H1 (cell line): ENCODE data around the gene OR5AC2. TPM values are rescaled to one million over a fixed set of nuclear protein-coding genes. Genes with fewer than 3 reads are reported as not detected.

Source experiments
- CTCF ChIA-PET: fragments of 300-600 bp; sonication (Branson Sonifier 250); formaldehyde crosslinking; loops from one replicate; lab custom pipeline; 2021; ENCODE audit not compliant: partially characterized antibody; lab: Charles Lee
- POLR2A ChIA-PET: fragments of 300-600 bp; sonication (Branson Sonifier 250); formaldehyde crosslinking; loops from one replicate; lab custom pipeline; 2021; ENCODE audit warnings: inconsistent platforms; ENCODE audit not compliant: partially characterized antibody; lab: Charles Lee
- DNase-seq, 2 experiments: peaks; one replicate each; pipeline versions ENCODE4 v3.0.0 to v3.0.0-alpha.2; 2010 to 2022; ENCODE audit warnings: low spot score in 2 of 2, low read depth in 1 of 2, mixed read lengths in 1 of 2
- FAIRE-seq: peaks from 2 replicates; lab custom pipeline; 2011; peaks lifted over from hg19 to GRCh38; lab: Jason Lieb, UNC
- H2AFZ ChIP-seq: 2 replicates; pipeline ENCODE4 v1.8.1; 2012; ENCODE audit warnings: low read length, inconsistent platforms
- H2AK5ac ChIP-seq: 2 replicates; pipeline ENCODE4 v1.6.1; 2013; ENCODE audit warnings: low read depth, low read length
- H2BK120ac ChIP-seq: replicated peaks from 2 replicates; pipeline ENCODE3; 2013; ENCODE audit warnings: low read depth, low read length, inconsistent platforms
- H2BK12ac ChIP-seq: 2 replicates; pipeline ENCODE4 v1.6.1; 2013; ENCODE audit warnings: low read depth, low read length
- H2BK15ac ChIP-seq: 2 replicates; pipeline ENCODE4 v1.6.1; 2013; ENCODE audit warnings: low read length
- H2BK20ac ChIP-seq: 2 replicates; pipeline ENCODE4 v1.6.1; 2013; ENCODE audit warnings: low read length
- H2BK5ac ChIP-seq: 2 replicates; pipeline ENCODE4 v1.6.1; 2013; ENCODE audit warnings: low read depth, low read length
- H3K14ac ChIP-seq: 2 replicates; pipeline ENCODE4 v1.6.1; 2013; ENCODE audit warnings: inconsistent platforms; ENCODE audit not compliant: insufficient read length
- H3K18ac ChIP-seq: 2 replicates; pipeline ENCODE4 v1.6.1; 2013; ENCODE audit warnings: low read length; ENCODE audit errors: extremely low read depth
- H3K23ac ChIP-seq: 2 replicates; pipeline ENCODE4 v1.6.1; 2013; ENCODE audit warnings: inconsistent platforms; ENCODE audit not compliant: insufficient read length
- H3K23me2 ChIP-seq: 2 replicates; pipeline ENCODE4 v1.6.1; 2013; ENCODE audit warnings: low read depth, low read length
- H3K27ac ChIP-seq: 2 replicates; pipeline ENCODE4 v1.6.1; 2011; ENCODE audit warnings: low read depth, low read length, inconsistent platforms
- H3K27me3 ChIP-seq, 4 experiments: replicated peaks in 1 of 4; 1 replicate in 1 of 4; 2 replicates in 3 of 4; pipeline versions ENCODE4 v1.6.1 to v1.8.1; 2011 to 2013; ENCODE audit warnings: low read length in 3 of 4, mild to moderate bottlenecking in 3 of 4, inconsistent platforms in 2 of 4, mixed read lengths in 2 of 4, moderate library complexity in 1 of 4; ENCODE audit not compliant: control insufficient read depth in 3 of 4, insufficient read depth in 3 of 4; ENCODE audit errors: extremely low read depth in 1 of 4
- H3K36me3 ChIP-seq, 4 experiments: 2 replicates each; pipeline versions ENCODE4 v1.6.1 to v1.8.1; 2011 to 2013; ENCODE audit warnings: mild to moderate bottlenecking in 4 of 4, low read length in 3 of 4, moderate library complexity in 2 of 4, control low read depth in 1 of 4, inconsistent platforms in 1 of 4; ENCODE audit not compliant: insufficient read depth in 4 of 4, control insufficient read depth in 2 of 4
- H3K4ac ChIP-seq: replicated peaks from 2 replicates; pipeline ENCODE3; 2013; ENCODE audit warnings: low read length, low read depth, mixed read lengths, inconsistent platforms; ENCODE audit not compliant: insufficient read length
- H3K4me1 ChIP-seq, 4 experiments: replicated peaks in 1 of 4; 1 replicate in 1 of 4; 2 replicates in 3 of 4; pipeline versions ENCODE4 v1.6.1 to v1.8.1; 2011 to 2013; ENCODE audit warnings: low read length in 3 of 4, inconsistent platforms in 2 of 4, mixed read lengths in 1 of 4; ENCODE audit not compliant: insufficient read depth in 4 of 4, control insufficient read depth in 3 of 4
- H3K4me2 ChIP-seq, 2 experiments: 2 replicates each; pipeline versions ENCODE4 v1.6.1 to v1.8.1; 2011 to 2013; ENCODE audit warnings: low read depth in 2 of 2, low read length in 2 of 2, control low read depth in 1 of 2, inconsistent platforms in 1 of 2, mild to moderate bottlenecking in 1 of 2; ENCODE audit not compliant: insufficient read depth in 1 of 2
- H3K4me3 ChIP-seq, 4 experiments: fragments of 200-600, 300-600 bp in 1 of 4; sonication (generic), shearing (Covaris generic), sonication (Bioruptor Twin) in 1 of 4; 2 replicates each; pipeline versions ENCODE4 v1.5.1 to v1.8.1; 2011 to 2016; ENCODE audit warnings: low read length in 4 of 4, low read depth in 3 of 4, control low read depth in 2 of 4, inconsistent platforms in 2 of 4, mild to moderate bottlenecking in 2 of 4, mixed read lengths in 1 of 4, moderate library complexity in 1 of 4; ENCODE audit not compliant: insufficient read depth in 2 of 4; ENCODE audit errors: extremely low read depth in 1 of 4
- H3K56ac ChIP-seq: replicated peaks from 2 replicates; pipeline ENCODE3; 2013; ENCODE audit warnings: low read depth, mild to moderate bottlenecking, mixed read lengths, low read length, inconsistent platforms; ENCODE audit not compliant: insufficient read length
- H3K79me1 ChIP-seq: 2 replicates; pipeline ENCODE4 v1.6.1; 2013; ENCODE audit warnings: low read depth, low read length, control low read depth
- H3K79me2 ChIP-seq, 2 experiments: 2 replicates each; pipeline versions ENCODE4 v1.6.1 to v1.8.1; 2012 to 2013; ENCODE audit warnings: low read length in 2 of 2, mild to moderate bottlenecking in 2 of 2, inconsistent platforms in 1 of 2; ENCODE audit not compliant: insufficient read depth in 2 of 2, control insufficient read depth in 1 of 2
- H3K9ac ChIP-seq, 4 experiments: replicated peaks in 1 of 4; 1 replicate in 1 of 4; 2 replicates in 3 of 4; pipeline versions ENCODE4 v1.6.1 to v1.8.1; 2011 to 2013; ENCODE audit warnings: low read depth in 3 of 4, low read length in 3 of 4, control low read depth in 2 of 4, mild to moderate bottlenecking in 2 of 4, moderate library complexity in 2 of 4, inconsistent platforms in 1 of 4; ENCODE audit errors: extremely low read depth in 1 of 4
- H3K9me3 ChIP-seq, 2 experiments: 2 replicates each; pipeline versions ENCODE4 v1.6.1 to v1.8.1; 2012 to 2013; ENCODE audit warnings: mild to moderate bottlenecking in 2 of 2, moderate library complexity in 2 of 2, control low read depth in 1 of 2, inconsistent platforms in 1 of 2, low read depth in 1 of 2, low read length in 1 of 2, mixed read lengths in 1 of 2; ENCODE audit not compliant: insufficient read depth in 2 of 2
- H4K20me1 ChIP-seq, 2 experiments: replicated peaks in 1 of 2; 2 replicates each; pipeline versions ENCODE3 to v1.8.1; 2011 to 2013; ENCODE audit warnings: inconsistent platforms in 2 of 2, low read length in 2 of 2, mild to moderate bottlenecking in 1 of 2; ENCODE audit not compliant: insufficient read depth in 2 of 2, control insufficient read depth in 1 of 2
- H4K5ac ChIP-seq: 2 replicates; pipeline ENCODE4 v1.6.1; 2013; ENCODE audit warnings: low read length, low read depth, mixed read lengths, inconsistent platforms; ENCODE audit not compliant: insufficient read length
- H4K8ac ChIP-seq: 2 replicates; pipeline ENCODE4 v1.8.0; 2013; ENCODE audit warnings: mild to moderate bottlenecking, moderate library complexity, low read length, inconsistent platforms; ENCODE audit not compliant: insufficient read depth; ENCODE audit errors: extremely low read depth
- H4K91ac ChIP-seq: replicated peaks from 2 replicates; pipeline ENCODE3; 2013; ENCODE audit warnings: low read length, mixed read lengths, inconsistent platforms; ENCODE audit not compliant: insufficient read length
- BACH1 ChIP-seq: IDR thresholded peaks from 2 replicates; pipeline ENCODE4 v1.6.1; 2012; ENCODE audit warnings: low read length, improper control_type of control experiment
- CEBPB ChIP-seq: IDR thresholded peaks from 2 replicates; pipeline ENCODE4 v1.6.1; 2012; ENCODE audit warnings: low read depth, low read length
- CTCF ChIP-seq, 3 experiments: IDR thresholded peaks; 1 replicate in 2 of 3; 2 replicates in 1 of 3; pipeline versions ENCODE4 v1.5.1 to v1.6.1; 2011; ENCODE audit warnings: low read length in 3 of 3, mild to moderate bottlenecking in 3 of 3, inconsistent platforms in 2 of 3, low read depth in 1 of 3, moderate library complexity in 1 of 3; ENCODE audit not compliant: insufficient read depth in 1 of 3; ENCODE audit errors: control extremely low read depth in 1 of 3
- KDM1A ChIP-seq: fragments of 200-600, 300-600 bp; sonication (generic); IDR thresholded peaks from 2 replicates; pipeline ENCODE4 v1.7.1; 2016; ENCODE audit warnings: mild to moderate bottlenecking, low read length, borderline replicate concordance
- NRF1 ChIP-seq: IDR thresholded peaks from 2 replicates; pipeline ENCODE4 v1.6.1; 2011; ENCODE audit warnings: mild to moderate bottlenecking, low read depth, low read length, improper control_type of control experiment
- POLR2AphosphoS5 ChIP-seq: IDR thresholded peaks from 2 replicates; pipeline ENCODE4 v1.6.1; 2011; ENCODE audit warnings: low read depth, low read length
- POU5F1 ChIP-seq: IDR thresholded peaks from 2 replicates; pipeline ENCODE4 v1.6.1; 2011; ENCODE audit warnings: low read depth, mild to moderate bottlenecking, low read length, moderate library complexity
- RAD21 ChIP-seq, 2 experiments: IDR thresholded peaks in 1 of 2; conservative IDR thresholded peaks in 1 of 2; 2 replicates each; pipeline ENCODE4 v1.6.1; 2011; ENCODE audit warnings: low read depth in 2 of 2, low read length in 2 of 2, improper control_type of control experiment in 1 of 2, inconsistent platforms in 1 of 2, mild to moderate bottlenecking in 1 of 2, moderate library complexity in 1 of 2
- SAP30 ChIP-seq: fragments of 300-600 bp; sonication (generic); IDR thresholded peaks from 2 replicates; pipeline ENCODE4 v1.7.1; 2012; ENCODE audit warnings: low read length, moderate library complexity, mild to moderate bottlenecking, inconsistent platforms; ENCODE audit not compliant: insufficient read depth, insufficient replicate concordance
- SIRT6 ChIP-seq: IDR thresholded peaks from one replicate; pipeline ENCODE4 v1.7.1; 2012; ENCODE audit warnings: low read length, inconsistent platforms
- WGBS, 2 experiments: shearing (Covaris generic) in 1 of 2; methylation state at CpG; one replicate each; pipeline versions ENCODE4 v1.1.6 to v1.1.7; 2013 to 2015; ENCODE audit warnings: low lambda C conversion rate in 2 of 2, mixed read lengths in 2 of 2, inconsistent platforms in 1 of 2, low coverage in 1 of 2, missing lambda C conversion rate in 1 of 2; ENCODE audit not compliant: insufficient replicate concordance in 2 of 2, insufficient coverage in 1 of 2, insufficient read length in 1 of 2; ENCODE audit errors: extremely low coverage in 1 of 2, missing lambda C conversion rate in 1 of 2; 5-methylcytosine and 5-hydroxymethylcytosine counted together
- long read RNA-seq, 2 experiments: library from RNA in 1 of 2; library from capped mRNA in 1 of 2; stranded (forward); transcript quantifications; one replicate each; pipeline ENCODE4 v2.0.0, GENCODE V29; 2021; ENCODE audit warnings: inconsistent platforms in 1 of 2
- polyA minus RNA-seq, 3 experiments: library from RNA; depleted of rRNA, polyadenylated mRNA; stranded (reverse); fragments of >200 nt; gene quantifications; 1 replicate in 2 of 3; 2 replicates in 1 of 3; pipeline ENCODE4 v1.2.3, GENCODE V29; 2011
- polyA plus RNA-seq, 7 experiments: library from polyadenylated mRNA; depleted of rRNA in 3 of 7; stranded (reverse) in 5 of 7; unstranded in 2 of 7; fragments of >200 nt in 5 of 7; fragments of 200-250 nt in 2 of 7; gene quantifications; 1 replicate in 5 of 7; 2 replicates in 1 of 7; 4 replicates in 1 of 7; pipeline versions ENCODE4 v1.2.1 to v1.2.3, GENCODE V29; 2011 to 2013; ENCODE audit warnings: missing spikeins in 2 of 7, mixed read lengths in 2 of 7
- total RNA-seq: library from RNA; stranded (reverse); fragmentation: NEBNext Ultra II Directional; extraction: Animal tissue kit (Norgen Biotek cat#: 25700); gene quantifications from 2 replicates; pipeline ENCODE4 v1.2.1, GENCODE V29; 2021

The OR5AC2 gene
- total RNA-seq (not detected in 2 replicates), polyA plus RNA-seq (2011; rRNA removed) (not detected in 2 replicates), polyA minus RNA-seq (2011; rRNA and poly(A)+ RNA removed) (not detected in 2 replicates)
- polyA plus RNA-seq (2011; cell fraction: cytosol; rRNA removed), result not detected
- not detected for polyA plus RNA-seq (2011; cell fraction: nucleus; rRNA removed)
- polyA plus RNA-seq (2012, experiment 1 of 2), result not detected in 4 replicates
- polyA plus RNA-seq (2012, experiment 2 of 2), result not detected
- polyA plus RNA-seq (2013, experiment 1 of 2), result not detected
- polyA plus RNA-seq (2013, experiment 2 of 2), result not detected
- polyA minus RNA-seq (2011; cell fraction: cytosol; rRNA and poly(A)+ RNA removed), result not detected
- polyA minus RNA-seq (2011; cell fraction: nucleus; rRNA and poly(A)+ RNA removed), result not detected
- long read RNA-seq, experiment 1, result 0 reads
- long read RNA-seq, experiment 2, result 0 reads

- H3K4me3 ChIP-seq, result no peak within 1 kb of the TSS
- POLR2A ChIA-PET, result no interaction called here
- H2BK120ac ChIP-seq, result no peak within 1 kb of the TSS
- no peak within 1 kb of the TSS for H3K4me2 ChIP-seq
- no peak within 1 kb of the TSS for H3K56ac ChIP-seq
- no peaks in the 10 kb centered on the region for H4K20me1 ChIP-seq
- FAIRE-seq, result no peak
- H3K79me2 ChIP-seq, result no peaks in the 10 kb centered on the region
- CTCF ChIA-PET, result interaction anchor here (0.7 to 1.2 kb wide), 2 partner anchors 281 to 435 kb away, joined by 3 read pairs; no protein-coding TSS in a partner anchor
- no peak within 1 kb of the TSS for H2AK5ac ChIP-seq
- DNase-seq, result no peak
- H3K79me1 ChIP-seq, result no peaks in the 10 kb centered on the region
- 90% methylated on average over 4 of the region's 4 CpGs; no CpG with 5 or more reads in 1 of the 2 experiments for WGBS, 2 experiments
- no peaks in the 10 kb centered on the region for H3K4me1 ChIP-seq
- no peak within 1 kb of the TSS for H2BK12ac ChIP-seq
- H4K91ac ChIP-seq, result no peak within 1 kb of the TSS
- H3K18ac ChIP-seq, result no peak within 1 kb of the TSS
- no peaks in the 10 kb centered on the region for H3K9me3 ChIP-seq
- no peak within 1 kb of the TSS for H2BK20ac ChIP-seq
- no peaks in the 10 kb centered on the region for H3K36me3 ChIP-seq
- no peaks in the 10 kb centered on the region for H3K23me2 ChIP-seq
- no peak within 1 kb of the TSS for H4K8ac ChIP-seq
- no peak within 1 kb of the TSS for H2BK15ac ChIP-seq
- no peak within 1 kb of the TSS for H3K14ac ChIP-seq
- no peak within 1 kb of the TSS for H2BK5ac ChIP-seq
- no peak within 1 kb of the TSS for H3K27ac ChIP-seq
- H3K27me3 ChIP-seq, result no peaks in the 10 kb centered on the region
- H3K23ac ChIP-seq, result no peak within 1 kb of the TSS
- no peak within 1 kb of the TSS for H3K4ac ChIP-seq
- H3K9ac ChIP-seq, result no peak within 1 kb of the TSS
- no peak within 1 kb of the TSS for H2AFZ ChIP-seq
- H4K5ac ChIP-seq, result no peak within 1 kb of the TSS
- TF ChIP-seq CEBPB, result no peak
- no peak for TF ChIP-seq KDM1A
- no peak for TF ChIP-seq CTCF (IDR thresholded peaks at IDR 0.05; ENCODE audit: control extremely low read depth in 1 of 3, insufficient read depth in 1 of 3, low read depth in 1 of 3, low read length in 3 of 3)
- TF ChIP-seq SIRT6, result no peak
- no peak for TF ChIP-seq RAD21 (IDR thresholded peaks at IDR 0.05 in 1 of 2, conservative IDR thresholded peaks at IDR 0.05 in 1 of 2; ENCODE audit: low read depth in 2 of 2, low read length in 2 of 2)
- no peak for TF ChIP-seq NRF1
- no peak for TF ChIP-seq SAP30
- no peak for TF ChIP-seq BACH1
- TF ChIP-seq POU5F1, result no peak
- TF ChIP-seq POLR2AphosphoS5, result no peak
Observed at GRCh38 chr3:98086873-98087272, at the start of gene OR5AC2. OR5AC2 (plus strand) TSS chr3:98087173; CDS start chr3:98087173, 0 bp downstream.
